ENCODE data around the gene KRT23.

Gene KRT23

DNA sequence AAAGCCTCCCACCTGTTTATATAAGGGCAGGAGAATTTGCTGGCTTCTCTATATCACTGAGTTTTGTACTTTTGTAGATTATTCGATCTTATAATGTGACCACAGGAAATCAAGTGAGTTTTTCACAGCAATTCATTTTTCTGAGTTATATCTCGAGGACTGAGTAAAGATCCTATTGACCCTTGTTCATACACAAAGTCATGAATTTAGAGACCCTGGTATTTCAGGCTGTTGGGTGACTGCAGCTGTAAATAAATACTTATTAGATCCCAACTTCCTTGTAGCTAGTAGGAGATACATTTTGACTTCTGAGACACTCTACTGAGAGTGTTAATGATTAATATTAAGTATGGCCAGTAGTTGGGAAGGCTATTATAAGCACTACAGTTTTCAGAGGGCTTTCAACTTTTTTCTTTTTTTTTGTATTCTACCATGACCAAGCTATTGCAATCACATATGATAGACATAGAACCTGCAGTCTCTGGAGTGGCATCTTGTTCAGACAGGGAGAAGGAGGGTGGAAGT is 49.2 kb downstream of the KRT23 start:
- peaks cover 8% of the 10 kb centered on the region for H3K27me3 ChIP-seq (ENCODE audit: insufficient read depth, poor library complexity, severe bottlenecking)
- TF ChIP-seq SPI1 (IDR thresholded peaks at IDR 0.05; ENCODE audit: borderline replicate concordance, low read depth): no peak
- TF ChIP-seq, protein P1, sequence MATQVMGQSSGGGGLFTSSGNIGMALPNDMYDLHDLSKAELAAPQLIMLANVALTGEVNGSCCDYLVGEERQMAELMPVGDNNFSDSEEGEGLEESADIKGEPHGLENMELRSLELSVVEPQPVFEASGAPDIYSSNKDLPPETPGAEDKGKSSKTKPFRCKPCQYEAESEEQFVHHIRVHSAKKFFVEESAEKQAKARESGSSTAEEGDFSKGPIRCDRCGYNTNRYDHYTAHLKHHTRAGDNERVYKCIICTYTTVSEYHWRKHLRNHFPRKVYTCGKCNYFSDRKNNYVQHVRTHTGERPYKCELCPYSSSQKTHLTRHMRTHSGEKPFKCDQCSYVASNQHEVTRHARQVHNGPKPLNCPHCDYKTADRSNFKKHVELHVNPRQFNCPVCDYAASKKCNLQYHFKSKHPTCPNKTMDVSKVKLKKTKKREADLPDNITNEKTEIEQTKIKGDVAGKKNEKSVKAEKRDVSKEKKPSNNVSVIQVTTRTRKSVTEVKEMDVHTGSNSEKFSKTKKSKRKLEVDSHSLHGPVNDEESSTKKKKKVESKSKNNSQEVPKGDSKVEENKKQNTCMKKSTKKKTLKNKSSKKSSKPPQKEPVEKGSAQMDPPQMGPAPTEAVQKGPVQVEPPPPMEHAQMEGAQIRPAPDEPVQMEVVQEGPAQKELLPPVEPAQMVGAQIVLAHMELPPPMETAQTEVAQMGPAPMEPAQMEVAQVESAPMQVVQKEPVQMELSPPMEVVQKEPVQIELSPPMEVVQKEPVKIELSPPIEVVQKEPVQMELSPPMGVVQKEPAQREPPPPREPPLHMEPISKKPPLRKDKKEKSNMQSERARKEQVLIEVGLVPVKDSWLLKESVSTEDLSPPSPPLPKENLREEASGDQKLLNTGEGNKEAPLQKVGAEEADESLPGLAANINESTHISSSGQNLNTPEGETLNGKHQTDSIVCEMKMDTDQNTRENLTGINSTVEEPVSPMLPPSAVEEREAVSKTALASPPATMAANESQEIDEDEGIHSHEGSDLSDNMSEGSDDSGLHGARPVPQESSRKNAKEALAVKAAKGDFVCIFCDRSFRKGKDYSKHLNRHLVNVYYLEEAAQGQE (IDR thresholded peaks at IDR 0.05; ENCODE audit: insufficient replicate concordance, low read depth): no peak
- TF ChIP-seq GABPA (IDR thresholded peaks at IDR 0.05; ENCODE audit: low read depth): no peak
- TF ChIP-seq, protein P2, sequence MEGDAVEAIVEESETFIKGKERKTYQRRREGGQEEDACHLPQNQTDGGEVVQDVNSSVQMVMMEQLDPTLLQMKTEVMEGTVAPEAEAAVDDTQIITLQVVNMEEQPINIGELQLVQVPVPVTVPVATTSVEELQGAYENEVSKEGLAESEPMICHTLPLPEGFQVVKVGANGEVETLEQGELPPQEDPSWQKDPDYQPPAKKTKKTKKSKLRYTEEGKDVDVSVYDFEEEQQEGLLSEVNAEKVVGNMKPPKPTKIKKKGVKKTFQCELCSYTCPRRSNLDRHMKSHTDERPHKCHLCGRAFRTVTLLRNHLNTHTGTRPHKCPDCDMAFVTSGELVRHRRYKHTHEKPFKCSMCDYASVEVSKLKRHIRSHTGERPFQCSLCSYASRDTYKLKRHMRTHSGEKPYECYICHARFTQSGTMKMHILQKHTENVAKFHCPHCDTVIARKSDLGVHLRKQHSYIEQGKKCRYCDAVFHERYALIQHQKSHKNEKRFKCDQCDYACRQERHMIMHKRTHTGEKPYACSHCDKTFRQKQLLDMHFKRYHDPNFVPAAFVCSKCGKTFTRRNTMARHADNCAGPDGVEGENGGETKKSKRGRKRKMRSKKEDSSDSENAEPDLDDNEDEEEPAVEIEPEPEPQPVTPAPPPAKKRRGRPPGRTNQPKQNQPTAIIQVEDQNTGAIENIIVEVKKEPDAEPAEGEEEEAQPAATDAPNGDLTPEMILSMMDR (IDR thresholded peaks at IDR 0.05; ENCODE audit: insufficient read depth, low read length): no peak
- TF ChIP-seq POLR2AphosphoS5 (IDR thresholded peaks at IDR 0.05; ENCODE audit: low read depth): no peak
- DNase-seq (ENCODE audit: low read depth in 1 of 2, low spot score in 1 of 2): no peak

DNA sequence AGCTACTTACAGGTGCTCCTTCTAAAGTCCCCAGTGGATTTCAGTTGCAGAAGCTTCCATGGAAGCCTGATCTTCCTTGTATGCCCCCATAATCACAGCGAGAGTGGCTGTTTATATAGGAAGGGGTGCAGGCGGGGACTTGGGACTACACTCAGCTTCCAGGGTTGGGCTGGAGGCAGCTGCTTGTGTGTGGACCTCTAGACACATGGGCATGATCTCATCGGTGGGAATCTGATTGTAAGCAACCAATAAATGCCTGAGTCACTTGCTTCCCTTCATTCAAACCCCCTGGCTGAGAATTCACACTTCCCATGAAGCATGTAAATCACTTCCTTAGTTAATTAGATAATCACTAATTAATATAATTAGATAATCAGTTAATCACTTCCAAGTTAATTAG is 51.4 kb downstream of the KRT23 start:
- no peak overlapping the region for H3K4me3 ChIP-seq (replicated peaks; ENCODE audit: insufficient read depth, low read length)
- H3K27me3 ChIP-seq (ENCODE audit: insufficient read depth, poor library complexity, severe bottlenecking): peaks cover 10% of the 10 kb centered on the region
- H3K27ac ChIP-seq (replicated peaks): no peak overlapping the region
- no peak for DNase-seq (ENCODE audit: low read depth in 1 of 2, low spot score in 1 of 2)
- TF ChIP-seq, protein P2 (IDR thresholded peaks at IDR 0.05; ENCODE audit: insufficient read depth, low read length): no peak
- TF ChIP-seq, protein P1 (IDR thresholded peaks at IDR 0.05; ENCODE audit: insufficient replicate concordance, low read depth): no peak
- TF ChIP-seq GABPA (IDR thresholded peaks at IDR 0.05; ENCODE audit: low read depth) (no peak), SPI1 (IDR thresholded peaks at IDR 0.05; ENCODE audit: borderline replicate concordance, low read depth) (no peak), POLR2AphosphoS5 (IDR thresholded peaks at IDR 0.05; ENCODE audit: low read depth) (no peak)

More for the DNA sequence above, 49.2 kb downstream of the KRT23 start:
- H3K4me3 ChIP-seq (replicated peaks; ENCODE audit: insufficient read depth, low read length): no peak overlapping the region
- no peak overlapping the region for H3K27ac ChIP-seq (replicated peaks)

DNA sequence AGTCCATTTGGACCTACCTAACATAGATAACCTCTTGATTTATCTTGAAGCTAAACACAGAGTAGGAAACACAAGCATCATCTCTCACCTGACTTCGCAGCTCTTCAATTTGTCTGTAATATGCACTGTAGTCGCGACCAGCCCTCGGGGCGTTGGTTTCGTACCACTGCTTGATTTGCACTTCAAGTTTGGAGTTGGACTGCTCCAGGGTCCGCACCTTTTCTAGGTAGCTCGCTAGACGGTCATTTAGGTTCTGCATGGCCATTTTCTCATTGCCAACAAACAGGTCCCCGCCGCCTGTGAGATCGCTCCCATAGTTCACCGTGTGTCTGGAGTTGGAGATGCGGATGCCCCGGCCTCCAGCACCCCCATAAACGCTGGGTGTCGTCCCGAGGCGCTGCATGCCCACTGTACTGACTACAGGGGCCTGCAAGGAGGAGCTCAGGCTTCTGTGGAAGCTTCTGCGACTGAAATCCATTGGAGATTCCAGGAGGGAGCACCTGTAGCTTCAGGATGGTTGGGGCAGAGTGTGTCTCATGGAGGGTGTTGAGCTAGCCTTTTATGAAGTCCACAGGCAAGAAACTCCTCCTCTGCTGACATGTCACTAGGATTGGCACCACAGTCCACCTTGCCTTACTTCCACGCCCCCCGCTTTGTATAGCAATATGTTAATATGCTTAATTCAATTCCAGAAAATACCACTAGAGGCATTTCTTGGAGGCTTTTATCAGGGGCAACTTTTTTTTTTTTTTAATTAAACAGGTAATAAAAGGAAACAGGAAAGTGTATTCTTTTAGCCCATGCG is 52.5 kb downstream of the KRT23 start, which contains the start of gene KRT20:
Gene KRT20 (minus strand): TSS at position 535 of the 805 bp plus-strand sequence. CDS start 57 bp downstream, at position 478.
- no peak for DNase-seq (ENCODE audit: low read depth in 1 of 2, low spot score in 1 of 2)
- H3K4me3 ChIP-seq (replicated peaks; ENCODE audit: insufficient read depth, low read length): no peak within 1 kb of the TSS
- TF ChIP-seq, protein P1 (IDR thresholded peaks at IDR 0.05; ENCODE audit: insufficient replicate concordance, low read depth): no peak
- TF ChIP-seq, protein P2 (IDR thresholded peaks at IDR 0.05; ENCODE audit: insufficient read depth, low read length): no peak
- TF ChIP-seq SPI1 (IDR thresholded peaks at IDR 0.05; ENCODE audit: borderline replicate concordance, low read depth) (no peak), POLR2AphosphoS5 (IDR thresholded peaks at IDR 0.05; ENCODE audit: low read depth) (no peak), GABPA (IDR thresholded peaks at IDR 0.05; ENCODE audit: low read depth) (no peak)
- H3K27me3 ChIP-seq (ENCODE audit: insufficient read depth, poor library complexity, severe bottlenecking): peaks cover 5% of the 10 kb centered on the region
- H3K27ac ChIP-seq (replicated peaks): no peak within 1 kb of the TSS

All from HL-60 (cell line).